Naive B cell (primary cell): ENCODE results near the gene SGMS2. TPM values are rescaled to one million over a fixed set of nuclear protein-coding genes. Genes with fewer than 3 reads are reported as not detected.
A peak's percentile ranks its signal among the peaks of the same experiment; 100 is the strongest.

ENCODE experiments used
- ATAC-seq, 2 donors: fragments of 150-1000 bp; cut with Tn5 transposase; 2 replicates each; pipeline ENCODE4 v1.10.0; 2021; ENCODE audit warnings: low read depth in 2 of 2, mild to moderate bottlenecking in 2 of 2, moderate library complexity in 2 of 2
- DNase-seq: peaks from one replicate; pipeline ENCODE4 v3.0.0; 2022
- H3K27ac Mint-ChIP-seq, 6 donors: one replicate each; pipeline ENCODE4 v1.8.0; 2020 to 2022; ENCODE audit warnings: mild to moderate bottlenecking in 6 of 6, mixed read lengths in 6 of 6, moderate library complexity in 5 of 6, inconsistent platforms in 2 of 6
- H3K27me3 Mint-ChIP-seq, 3 donors: one replicate each; pipeline ENCODE4 v1.8.0; 2021 to 2022; ENCODE audit warnings: mixed read lengths in 3 of 3, mild to moderate bottlenecking in 1 of 3
- H3K36me3 Mint-ChIP-seq, 2 donors: one replicate each; pipeline ENCODE4 v1.8.0; 2020 to 2022; ENCODE audit warnings: mixed read lengths in 2 of 2, inconsistent platforms in 1 of 2, mild to moderate bottlenecking in 1 of 2
- H3K4me1 Mint-ChIP-seq, 3 donors: one replicate each; pipeline ENCODE4 v1.8.0; 2020 to 2022; ENCODE audit warnings: mixed read lengths in 3 of 3, inconsistent platforms in 1 of 3, mild to moderate bottlenecking in 1 of 3, moderate library complexity in 1 of 3
- H3K4me3 Mint-ChIP-seq, 8 donors: one replicate each; pipeline ENCODE4 v1.8.0; 2020 to 2022; ENCODE audit warnings: mild to moderate bottlenecking in 8 of 8, mixed read lengths in 8 of 8, moderate library complexity in 8 of 8, inconsistent platforms in 2 of 8
- H3K9me3 Mint-ChIP-seq, 7 donors: one replicate each; pipeline ENCODE4 v1.8.0; 2020 to 2022; ENCODE audit warnings: mixed read lengths in 7 of 7, mild to moderate bottlenecking in 5 of 7, inconsistent platforms in 2 of 7, moderate library complexity in 1 of 7
- polyA plus RNA-seq, 6 donors: library from polyadenylated mRNA; unstranded; fragments of 300-500 nt; fragmentation: Illumina TruSeq; gene quantifications; one replicate each; pipeline ENCODE4 v1.2.3, GENCODE V29; 2021; ENCODE audit warnings: low read depth in 6 of 6

Gene SGMS2
- under 1 TPM in 3 of 6 donors, not detected in 3; 0.04 to 0.06 (median 0.05) TPM for polyA plus RNA-seq

DNA sequence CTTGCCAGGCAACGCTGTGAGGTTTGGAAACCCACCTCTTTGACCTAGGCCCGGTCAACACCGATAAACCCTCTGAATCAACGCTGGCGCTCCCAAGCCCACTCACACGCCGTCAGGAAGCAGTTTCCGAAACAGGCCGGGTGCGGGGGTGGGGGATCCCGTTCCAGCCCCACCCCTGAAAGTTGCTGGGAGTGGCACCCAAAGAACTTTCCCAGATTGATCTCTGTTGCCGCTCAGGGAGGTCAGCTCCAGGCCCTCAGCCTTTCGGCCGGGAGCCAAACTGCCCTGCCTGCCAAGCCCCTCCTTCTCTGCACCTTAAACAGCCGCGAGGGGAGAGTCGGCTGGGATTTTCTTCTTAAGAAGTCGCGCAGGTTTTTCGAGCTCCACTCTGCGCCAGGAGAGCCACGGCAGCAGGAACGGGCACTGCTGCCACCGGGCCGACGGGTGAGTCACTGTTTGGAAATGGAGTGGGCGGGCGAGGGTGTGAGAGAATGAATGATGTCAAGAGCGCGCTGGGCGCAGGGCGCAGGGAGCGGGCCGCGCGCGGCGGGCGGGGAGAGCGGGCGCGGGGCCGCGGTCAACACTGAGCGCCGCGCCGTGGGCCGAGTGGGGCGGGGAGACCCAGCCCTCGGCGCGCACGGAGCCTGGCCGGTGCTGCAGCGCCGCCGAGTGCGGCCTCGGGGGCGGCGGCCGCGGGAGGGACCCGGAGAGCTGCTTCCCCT lies at the start of gene SGMS2:
TSS of gene SGMS2 (plus strand) at position 583 of the 722 bp plus-strand sequence. CDS start 70,622 bp downstream, outside the sequence.
- Mint-ChIP-seq H3K36me3 (no peaks in the 10 kb centered on the region), H3K4me1 (peaks cover 10 to 13% (median 12%) of the 10 kb centered on the region in 3 donors), H3K9me3 (no peaks in the 10 kb centered on the region), H3K27ac (peak within 1 kb of the TSS in 1 of 6 donors; percentile 96), H3K4me3 (peak within 1 kb of the TSS; percentile 31 to 89 (median 80)), H3K27me3 (peaks cover 43 to 64% (median 60%) of the 10 kb centered on the region in 3 donors)
- ATAC-seq (peak; percentile 21 to 23), DNase-seq (no peak)

GRCh38 chr4:107777890-107778289 lies 46.8 kb upstream of the SGMS2 start:
- Mint-ChIP-seq H3K9me3 (peaks cover 9 to 60% (median 23%) of the 10 kb centered on the region in 7 donors), H3K27ac (no peak overlapping the region), H3K4me1 (no peaks in the 10 kb centered on the region), H3K27me3 (peaks cover 4 to 21% (median 13%) of the 10 kb centered on the region in 3 donors), H3K36me3 (peaks cover 0 to 14% of the 10 kb centered on the region in 2 donors), H3K4me3 (no peak overlapping the region)
- ATAC-seq (no peak), DNase-seq (no peak)

GRCh38 chr4:107778784-107779530 lies 45.8 kb upstream of the SGMS2 start:
- peaks cover 4 to 21% (median 13%) of the 10 kb centered on the region in 3 donors for H3K27me3 Mint-ChIP-seq
- H3K36me3 Mint-ChIP-seq = peaks cover 0 to 14% of the 10 kb centered on the region in 2 donors
- no peak overlapping the region for H3K27ac Mint-ChIP-seq
- DNase-seq (no peak), ATAC-seq (no peak)
- peaks cover 9 to 53% (median 23%) of the 10 kb centered on the region in 7 donors for H3K9me3 Mint-ChIP-seq
- H3K4me3 Mint-ChIP-seq = no peak overlapping the region
- no peaks in the 10 kb centered on the region for H3K4me1 Mint-ChIP-seq

GRCh38 chr4:107780665-107781064 lies 44.1 kb upstream of the SGMS2 start:
- H3K27me3 Mint-ChIP-seq = peaks cover 8 to 21% (median 18%) of the 10 kb centered on the region in 3 donors
- no peak for DNase-seq

DNA sequence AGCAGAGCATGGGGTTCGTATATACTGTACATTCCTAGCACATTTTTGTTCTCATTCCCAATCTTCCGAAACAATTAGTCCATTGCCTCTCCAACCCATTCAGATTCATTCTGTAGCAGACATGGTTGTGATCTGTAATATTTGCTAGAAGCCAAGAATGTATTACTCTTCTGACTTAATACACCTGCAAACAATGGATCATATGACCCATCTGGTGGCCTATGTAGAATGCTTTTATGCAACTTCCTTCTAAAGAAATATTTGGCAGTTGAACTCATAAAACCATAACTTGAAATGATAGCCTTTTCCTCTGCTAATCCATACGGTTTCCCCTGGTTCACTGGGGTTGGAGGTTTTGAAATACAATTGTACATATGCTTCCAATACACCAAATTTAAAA lies 32.8 kb upstream of the SGMS2 start:
- no peak overlapping the region for H3K27ac Mint-ChIP-seq
- H3K4me3 Mint-ChIP-seq = no peak overlapping the region
- peaks cover 8 to 20% (median 12%) of the 10 kb centered on the region in 3 donors for H3K27me3 Mint-ChIP-seq
- H3K36me3 Mint-ChIP-seq = peaks cover 0 to 6% of the 10 kb centered on the region in 2 donors
- no peak for ATAC-seq
- DNase-seq = no peak
- peaks cover 5 to 10% (median 7%) of the 10 kb centered on the region in 7 donors for H3K9me3 Mint-ChIP-seq
- no peaks in the 10 kb centered on the region for H3K4me1 Mint-ChIP-seq

More at GRCh38 chr4:107780665-107781064, 44.1 kb upstream of the SGMS2 start:
- Mint-ChIP-seq H3K4me3 (no peak overlapping the region), H3K27ac (no peak overlapping the region), H3K36me3 (peaks cover 0 to 14% of the 10 kb centered on the region in 2 donors), H3K4me1 (no peaks in the 10 kb centered on the region), H3K9me3 (peaks cover 9 to 56% (median 26%) of the 10 kb centered on the region in 7 donors)
- no peak for ATAC-seq

GRCh38 chr4:107792711-107793110 lies 32.0 kb upstream of the SGMS2 start:
- ATAC-seq = no peak
- DNase-seq = no peak
- peaks cover 0 to 2% (median 0%) of the 10 kb centered on the region in 7 donors for H3K9me3 Mint-ChIP-seq
- no peak overlapping the region for H3K27ac Mint-ChIP-seq
- peaks cover 11 to 24% (median 17%) of the 10 kb centered on the region in 3 donors for H3K27me3 Mint-ChIP-seq
- H3K4me1 Mint-ChIP-seq = no peaks in the 10 kb centered on the region
- no peak overlapping the region for H3K4me3 Mint-ChIP-seq
- no peaks in the 10 kb centered on the region for H3K36me3 Mint-ChIP-seq

- ATAC-seq (no peak), DNase-seq (no peak)
- Mint-ChIP-seq H3K4me1 (no peaks in the 10 kb centered on the region), H3K27ac (no peak overlapping the region), H3K4me3 (no peak overlapping the region), H3K36me3 (no peaks in the 10 kb centered on the region), H3K9me3 (peaks cover 0 to 2% (median 0%) of the 10 kb centered on the region in 7 donors), H3K27me3 (peaks cover 14 to 24% (median 22%) of the 10 kb centered on the region in 3 donors)
Observed at GRCh38 chr4:107793996-107794395, 30.7 kb upstream of the SGMS2 start.

DNA sequence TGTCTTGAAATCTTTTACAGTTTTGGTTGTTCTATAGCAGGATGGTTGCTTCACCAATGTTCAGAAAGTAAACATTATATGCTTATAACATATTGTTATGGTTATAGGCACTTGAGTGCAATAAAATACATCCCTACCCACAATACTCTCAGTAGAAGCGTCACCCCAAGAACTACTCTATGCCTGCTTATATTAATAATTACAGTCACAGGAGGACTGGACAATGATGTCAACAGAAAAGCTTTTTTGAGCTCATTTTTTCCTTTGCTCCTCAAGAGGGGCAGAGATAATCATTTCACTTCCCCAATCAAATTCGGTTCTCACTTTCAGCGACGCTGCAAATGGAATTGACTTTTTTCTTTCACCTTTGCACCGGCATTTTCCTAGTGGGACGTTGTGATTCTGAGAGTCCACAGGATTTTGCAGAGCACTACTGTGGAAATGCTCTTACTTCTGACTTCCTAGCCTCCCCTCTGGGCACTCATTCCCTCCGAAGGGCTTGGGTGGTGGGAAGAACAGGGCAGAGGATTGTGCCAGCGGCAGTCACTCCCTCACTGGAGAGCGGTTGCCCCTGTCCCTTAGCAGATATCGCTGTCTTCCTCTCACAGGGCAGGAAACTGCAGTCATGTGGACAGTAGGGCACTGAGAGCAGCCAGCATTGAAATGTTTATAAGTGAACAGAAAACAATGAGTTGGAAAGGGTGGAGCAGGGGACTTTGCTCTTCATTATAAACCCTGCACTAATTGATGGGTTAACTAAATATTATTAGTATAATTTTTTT lies 24.9 kb upstream of the SGMS2 start:
- ATAC-seq (no peak), DNase-seq (no peak)
- Mint-ChIP-seq H3K27ac (no peak overlapping the region), H3K9me3 (peaks cover 0 to 4% (median 1%) of the 10 kb centered on the region in 7 donors), H3K4me3 (peak overlapping the region in 3 of 8 donors; percentile 13 to 65 (median 49)), H3K27me3 (peaks cover 38 to 52% (median 44%) of the 10 kb centered on the region in 3 donors), H3K36me3 (no peaks in the 10 kb centered on the region), H3K4me1 (no peaks in the 10 kb centered on the region)

- ATAC-seq (no peak), DNase-seq (no peak)
- Mint-ChIP-seq H3K4me3 (no peak overlapping the region), H3K27ac (no peak overlapping the region), H3K9me3 (peaks cover 0 to 4% (median 2%) of the 10 kb centered on the region in 7 donors), H3K36me3 (no peaks in the 10 kb centered on the region), H3K4me1 (no peaks in the 10 kb centered on the region), H3K27me3 (peaks cover 42 to 53% (median 44%) of the 10 kb centered on the region in 3 donors)
Observed at GRCh38 chr4:107800706-107801105, 24.0 kb upstream of the SGMS2 start.

DNA sequence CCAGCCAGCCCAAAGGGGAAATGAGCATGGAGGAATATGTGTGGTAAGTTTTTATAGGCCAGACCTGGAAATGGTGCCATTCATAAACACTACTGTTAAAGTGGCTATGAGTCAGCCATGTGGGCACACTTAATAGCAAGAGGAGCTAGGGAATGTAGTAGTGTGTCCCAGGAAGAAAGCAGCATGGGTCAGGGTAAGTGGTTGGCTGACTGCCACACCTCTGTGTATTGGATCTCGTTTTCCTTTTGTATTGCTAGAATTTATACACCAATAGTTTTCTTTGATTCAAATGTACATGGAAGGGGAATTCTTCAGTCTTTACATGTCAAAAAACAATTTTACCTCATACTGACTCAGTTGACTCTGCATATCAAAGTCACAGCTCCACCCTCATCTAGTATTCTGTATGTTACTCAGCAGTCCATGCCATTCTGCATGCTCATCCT lies 22.9 kb upstream of the SGMS2 start:
- H3K36me3 Mint-ChIP-seq = no peaks in the 10 kb centered on the region
- no peak overlapping the region for H3K27ac Mint-ChIP-seq
- peaks cover 0 to 4% (median 2%) of the 10 kb centered on the region in 7 donors for H3K9me3 Mint-ChIP-seq
- ATAC-seq (no peak), DNase-seq (no peak)
- H3K4me1 Mint-ChIP-seq = no peaks in the 10 kb centered on the region
- no peak overlapping the region for H3K4me3 Mint-ChIP-seq
- H3K27me3 Mint-ChIP-seq = peaks cover 35 to 45% (median 37%) of the 10 kb centered on the region in 3 donors

DNA sequence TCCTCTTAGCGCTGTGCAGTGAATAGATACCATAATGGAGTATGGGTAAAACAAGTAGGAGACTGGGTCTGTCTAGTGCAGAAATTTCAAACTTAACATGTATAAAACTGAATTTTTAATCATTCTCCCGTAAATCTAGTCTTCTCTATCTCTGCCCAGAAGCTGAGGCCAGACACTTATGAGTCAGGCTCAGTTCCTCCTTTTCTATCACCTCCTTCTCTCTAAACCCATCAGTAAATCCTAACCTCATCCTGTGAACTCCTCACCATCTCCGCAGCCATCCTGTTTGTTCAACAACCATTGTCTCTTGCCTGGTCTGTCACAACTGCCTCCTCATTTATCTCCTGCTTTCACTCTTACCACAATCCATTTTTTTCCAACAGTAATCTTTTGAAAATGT lies 19.8 kb upstream of the SGMS2 start:
- DNase-seq (no peak), ATAC-seq (no peak)
- no peaks in the 10 kb centered on the region for H3K4me1 Mint-ChIP-seq
- H3K9me3 Mint-ChIP-seq = peaks cover 0 to 4% (median 2%) of the 10 kb centered on the region in 7 donors
- peaks cover 25 to 40% (median 29%) of the 10 kb centered on the region in 3 donors for H3K27me3 Mint-ChIP-seq
- no peak overlapping the region for H3K27ac Mint-ChIP-seq
- H3K4me3 Mint-ChIP-seq = no peak overlapping the region
- H3K36me3 Mint-ChIP-seq = no peaks in the 10 kb centered on the region

DNA sequence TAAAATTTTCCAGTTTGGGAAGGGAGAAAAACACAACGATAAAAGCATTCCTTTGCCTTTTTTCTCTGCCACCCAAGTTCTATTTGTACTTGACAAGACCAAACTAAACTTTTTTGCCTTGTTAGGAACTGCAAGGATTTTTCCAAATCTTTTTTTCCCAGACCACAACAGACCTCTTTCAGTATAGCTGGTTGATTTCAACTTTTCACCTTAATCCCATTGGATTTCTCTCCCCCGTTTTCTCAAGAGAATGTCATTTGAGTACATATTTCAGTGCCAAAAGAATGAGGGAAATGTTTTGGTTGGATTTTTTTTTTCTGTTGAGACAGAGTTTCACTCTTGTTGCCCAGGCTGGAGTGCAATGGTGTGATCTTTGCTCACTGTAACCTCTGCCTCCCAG lies 18.5 kb upstream of the SGMS2 start:
- H3K27me3 Mint-ChIP-seq = peaks cover 24 to 35% (median 33%) of the 10 kb centered on the region in 3 donors
- H3K4me1 Mint-ChIP-seq = no peaks in the 10 kb centered on the region
- DNase-seq (no peak), ATAC-seq (no peak)
- no peak overlapping the region for H3K27ac Mint-ChIP-seq
- peaks cover 0 to 4% (median 1%) of the 10 kb centered on the region in 7 donors for H3K9me3 Mint-ChIP-seq
- H3K4me3 Mint-ChIP-seq = no peak overlapping the region
- H3K36me3 Mint-ChIP-seq = no peaks in the 10 kb centered on the region

- ATAC-seq (no peak), DNase-seq (no peak)
- no peak overlapping the region for H3K4me3 Mint-ChIP-seq
- H3K27me3 Mint-ChIP-seq = peaks cover 18 to 27% (median 19%) of the 10 kb centered on the region in 3 donors
- no peaks in the 10 kb centered on the region for H3K36me3 Mint-ChIP-seq
- no peak overlapping the region for H3K27ac Mint-ChIP-seq
- no peaks in the 10 kb centered on the region for H3K4me1 Mint-ChIP-seq
- H3K9me3 Mint-ChIP-seq = peaks cover 0 to 4% (median 0%) of the 10 kb centered on the region in 7 donors
Observed at GRCh38 chr4:107808572-107808971, 16.2 kb upstream of the SGMS2 start.
